PC-9 (cell line): ENCODE measurements around the gene ANKLE1. TPM values are rescaled to one million over a fixed set of nuclear protein-coding genes. Genes with fewer than 3 reads are reported as not detected.

Experiments
- BruUV-seq: library from RNA; stranded (reverse); fragments of 400-500 nt; replicated peaks from 2 replicates; lab custom pipeline; 2021; lab: Mats Ljungman, UMichigan
- CTCF ChIA-PET: fragments of 300-600 bp; sonication (Branson Sonifier 250); formaldehyde crosslinking; loops from one replicate; lab custom pipeline; 2022; ENCODE audit warnings: antibody characterized with exemption; lab: Charles Lee
- POLR2A ChIA-PET: fragments of 300-600 bp; sonication (Branson Sonifier 250); formaldehyde crosslinking; loops from one replicate; lab custom pipeline; 2022; ENCODE audit warnings: antibody characterized with exemption; ENCODE audit not compliant: unreplicated experiment; lab: Charles Lee
- DNase-seq, 2 experiments: peaks; one replicate each; pipeline versions ENCODE4 v3.0.0 to v3.0.0-alpha.2; 2015 to 2022; ENCODE audit warnings: mixed read lengths in 1 of 2
- H2AFZ ChIP-seq: fragments of 200-600 bp; sonication (generic); 2 replicates; pipeline ENCODE4 v1.8.1; 2017; ENCODE audit warnings: antibody characterized with exemption
- H3F3A ChIP-seq: fragments of 200-600 bp; sonication (generic); 2 replicates; pipeline ENCODE4 v1.8.1; 2017; ENCODE audit warnings: antibody characterized with exemption, mild to moderate bottlenecking, low read depth; ENCODE audit not compliant: insufficient read depth
- H3K27ac ChIP-seq: fragments of 200-600 bp; sonication (generic); 2 replicates; pipeline ENCODE4 v1.6.1; 2016; ENCODE audit warnings: mixed run types
- H3K27me3 ChIP-seq: fragments of 200-600 bp; sonication (generic); 2 replicates; pipeline ENCODE4 v1.6.1; 2016; ENCODE audit warnings: low read depth, mixed run types; ENCODE audit not compliant: insufficient read depth
- H3K36me3 ChIP-seq: fragments of 200-600 bp; sonication (generic); 2 replicates; pipeline ENCODE4 v1.6.1; 2016; ENCODE audit warnings: low read depth, mixed run types
- H3K4me1 ChIP-seq: fragments of 200-600 bp; sonication (generic); replicated peaks from 2 replicates; pipeline ENCODE4 v1.6.1; 2016; ENCODE audit warnings: mixed run types; ENCODE audit not compliant: insufficient read depth
- H3K4me2 ChIP-seq: fragments of 200-600 bp; sonication (generic); 2 replicates; pipeline ENCODE4 v1.6.1; 2017; ENCODE audit warnings: mixed run types
- H3K4me3 ChIP-seq: fragments of 200-600 bp; sonication (generic); 2 replicates; pipeline ENCODE4 v1.6.1; 2016; ENCODE audit warnings: mixed run types
- H3K79me2 ChIP-seq: fragments of 200-600 bp; sonication (generic); 2 replicates; pipeline ENCODE4 v1.6.1; 2017; ENCODE audit warnings: low read depth, mixed run types
- H3K9me2 ChIP-seq: fragments of 200-600 bp; sonication (generic); 2 replicates; pipeline ENCODE4 v1.8.1; 2017; ENCODE audit warnings: mild to moderate bottlenecking; ENCODE audit not compliant: insufficient read depth
- H3K9me3 ChIP-seq: fragments of 200-600 bp; sonication (generic); 2 replicates; pipeline ENCODE4 v1.8.1; 2016; ENCODE audit warnings: low read depth; ENCODE audit not compliant: insufficient read depth
- H4K20me1 ChIP-seq: fragments of 200-600 bp; sonication (generic); 2 replicates; pipeline ENCODE4 v1.8.1; 2017; ENCODE audit not compliant: insufficient read depth
- EZH2 ChIP-seq: fragments of 200-600 bp; sonication (generic); IDR thresholded peaks from 2 replicates; pipeline ENCODE4 v1.8.0; 2017; ENCODE audit warnings: antibody characterized with exemption, low read depth
- intact Hi-C: fragments of 100-400 bp; cut with micrococcal nuclease; formaldehyde crosslinking; loops from one replicate; pipeline ENCODE4 v1.10.0; 2022; ENCODE audit not compliant: unreplicated experiment
- total RNA-seq: library from RNA; stranded (reverse); gene quantifications from 2 replicates; pipeline ENCODE4 v1.2.3, GENCODE V29; 2021
- TF ChIP-seq, protein P1 (sequence below): fragments of 200-600 bp; sonication (generic); conservative IDR thresholded peaks from 2 replicates; pipeline ENCODE4 v1.6.1; 2017; ENCODE audit warnings: mixed run types, antibody characterized with exemption, mild to moderate bottlenecking, moderate library complexity

The ANKLE1 gene
- total RNA-seq, 1 experiment from 2014 or later: 1.2 TPM

DNA sequence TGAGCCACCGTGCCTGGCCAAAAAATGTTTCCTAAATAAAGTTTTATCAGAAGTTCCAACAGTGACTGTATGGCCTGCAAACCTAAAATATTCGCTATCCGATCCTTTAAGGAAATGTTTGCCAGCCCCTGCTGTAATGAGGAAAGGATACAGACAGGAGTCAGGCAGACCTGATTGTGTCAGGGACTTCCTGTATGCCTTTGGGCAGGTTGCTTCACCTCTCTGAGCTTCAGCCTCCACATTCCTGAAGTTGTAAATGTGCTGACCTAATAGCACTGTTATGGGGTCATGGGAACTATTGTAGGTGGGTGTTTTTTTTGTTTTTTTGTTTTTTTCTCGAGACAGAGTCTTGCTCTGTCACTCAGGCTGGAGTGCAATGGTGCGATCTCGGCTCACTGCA, 15.3 kb downstream of the ANKLE1 start:
- Histone ChIP-seq H4K20me1 (0 out of 2 replicates have a peak, but pooled peaks cover 5% of the 10 kb centered on the region), H2AFZ (no peak overlapping the region), H3K27ac (peak overlapping the region; percentile 57), H3F3A (peaks cover 63% of the 10 kb centered on the region), H3K4me3 (no peak overlapping the region), H3K9me2 (no peaks in the 10 kb centered on the region), H3K27me3 (no peaks in the 10 kb centered on the region), H3K79me2 (peaks cover 48% of the 10 kb centered on the region), H3K4me1 (peaks cover 35% of the 10 kb centered on the region), H3K36me3 (no peaks in the 10 kb centered on the region; the same call in 1 of the 2 replicates), H3K4me2 (peak overlapping the region; percentile 17; the same call in 1 of the 2 replicates), H3K9me3 (no peaks in the 10 kb centered on the region)
- peak in 1 of 2 experiments; percentile 84 for DNase-seq
- intact Hi-C loops: loop anchor here (1.0 kb wide), 1 partner anchor 172 kb away; no protein-coding TSS in a partner anchor
- BruUV-seq: no TSS peak
- TF ChIP-seq, protein P1, sequence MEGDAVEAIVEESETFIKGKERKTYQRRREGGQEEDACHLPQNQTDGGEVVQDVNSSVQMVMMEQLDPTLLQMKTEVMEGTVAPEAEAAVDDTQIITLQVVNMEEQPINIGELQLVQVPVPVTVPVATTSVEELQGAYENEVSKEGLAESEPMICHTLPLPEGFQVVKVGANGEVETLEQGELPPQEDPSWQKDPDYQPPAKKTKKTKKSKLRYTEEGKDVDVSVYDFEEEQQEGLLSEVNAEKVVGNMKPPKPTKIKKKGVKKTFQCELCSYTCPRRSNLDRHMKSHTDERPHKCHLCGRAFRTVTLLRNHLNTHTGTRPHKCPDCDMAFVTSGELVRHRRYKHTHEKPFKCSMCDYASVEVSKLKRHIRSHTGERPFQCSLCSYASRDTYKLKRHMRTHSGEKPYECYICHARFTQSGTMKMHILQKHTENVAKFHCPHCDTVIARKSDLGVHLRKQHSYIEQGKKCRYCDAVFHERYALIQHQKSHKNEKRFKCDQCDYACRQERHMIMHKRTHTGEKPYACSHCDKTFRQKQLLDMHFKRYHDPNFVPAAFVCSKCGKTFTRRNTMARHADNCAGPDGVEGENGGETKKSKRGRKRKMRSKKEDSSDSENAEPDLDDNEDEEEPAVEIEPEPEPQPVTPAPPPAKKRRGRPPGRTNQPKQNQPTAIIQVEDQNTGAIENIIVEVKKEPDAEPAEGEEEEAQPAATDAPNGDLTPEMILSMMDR: no peak
- TF ChIP-seq EZH2: no peak
- ChIA-PET CTCF (interaction anchor here (0.6 to 0.7 kb wide), 3 partner anchors 29 to 512 kb away, joined by 3 to 11 read pairs (median 7); no protein-coding TSS in a partner anchor), POLR2A (no interaction called here)

DNA sequence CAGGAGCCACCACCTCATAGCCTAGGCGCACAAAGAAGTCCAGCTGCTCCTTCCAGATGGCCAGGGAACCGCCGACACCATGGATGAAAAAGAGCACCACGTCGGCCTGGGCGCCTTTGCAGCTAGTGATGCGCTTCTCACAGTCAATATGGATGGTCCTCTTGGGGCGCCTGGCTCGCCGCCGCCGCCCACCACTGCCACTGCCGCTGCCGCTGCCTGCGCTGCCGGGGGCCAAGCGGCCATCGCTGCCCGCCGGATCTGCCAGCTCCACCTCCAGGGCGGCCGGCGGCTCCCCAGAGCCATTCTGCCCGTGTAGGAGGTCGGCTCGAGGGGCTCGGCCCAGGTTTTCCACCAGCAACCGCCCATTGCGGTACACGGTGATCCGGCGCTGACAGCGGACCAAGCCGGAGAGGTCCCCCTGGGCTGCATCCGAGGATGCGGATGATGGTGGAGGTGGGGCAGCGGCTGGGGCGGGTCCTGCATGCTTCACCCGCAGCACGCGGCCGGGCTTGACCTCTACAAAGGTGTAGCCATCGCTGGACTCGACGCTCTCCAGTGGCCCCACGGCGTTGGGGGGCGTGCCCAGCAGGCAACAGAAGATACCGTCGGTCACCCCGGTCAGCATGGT, 19.4 kb downstream of the ANKLE1 start:
- peaks cover 35% of the 10 kb centered on the region for H3K79me2 ChIP-seq
- POLR2A ChIA-PET: interaction anchor here (0.6 to 0.7 kb wide), 2 partner anchors 16 to 37 kb away, joined by 3 to 20 read pairs; no protein-coding TSS in a partner anchor
- CTCF ChIA-PET: no interaction called here
- H3K9me2 ChIP-seq: no peaks in the 10 kb centered on the region
- no peaks in the 10 kb centered on the region for H4K20me1 ChIP-seq
- peaks cover 42% of the 10 kb centered on the region for H3K4me1 ChIP-seq
- no peak overlapping the region for H3K27ac ChIP-seq
- intact Hi-C loops: loop anchor here (10.0 kb wide), 1 partner anchor 586 kb away; the partner anchor contains the start of gene NWD1
- no peak for DNase-seq
- H2AFZ ChIP-seq: no peak overlapping the region
- H3K4me2 ChIP-seq: no peak overlapping the region
- BruUV-seq: no TSS peak
- no peak overlapping the region for H3K4me3 ChIP-seq
- no peaks in the 10 kb centered on the region; the same call in 1 of the 2 replicates for H3K36me3 ChIP-seq
- H3F3A ChIP-seq: peaks cover 49% of the 10 kb centered on the region
- H3K27me3 ChIP-seq: no peaks in the 10 kb centered on the region
- TF ChIP-seq, protein P1: no peak
- no peak for TF ChIP-seq EZH2
- no peaks in the 10 kb centered on the region for H3K9me3 ChIP-seq

DNA sequence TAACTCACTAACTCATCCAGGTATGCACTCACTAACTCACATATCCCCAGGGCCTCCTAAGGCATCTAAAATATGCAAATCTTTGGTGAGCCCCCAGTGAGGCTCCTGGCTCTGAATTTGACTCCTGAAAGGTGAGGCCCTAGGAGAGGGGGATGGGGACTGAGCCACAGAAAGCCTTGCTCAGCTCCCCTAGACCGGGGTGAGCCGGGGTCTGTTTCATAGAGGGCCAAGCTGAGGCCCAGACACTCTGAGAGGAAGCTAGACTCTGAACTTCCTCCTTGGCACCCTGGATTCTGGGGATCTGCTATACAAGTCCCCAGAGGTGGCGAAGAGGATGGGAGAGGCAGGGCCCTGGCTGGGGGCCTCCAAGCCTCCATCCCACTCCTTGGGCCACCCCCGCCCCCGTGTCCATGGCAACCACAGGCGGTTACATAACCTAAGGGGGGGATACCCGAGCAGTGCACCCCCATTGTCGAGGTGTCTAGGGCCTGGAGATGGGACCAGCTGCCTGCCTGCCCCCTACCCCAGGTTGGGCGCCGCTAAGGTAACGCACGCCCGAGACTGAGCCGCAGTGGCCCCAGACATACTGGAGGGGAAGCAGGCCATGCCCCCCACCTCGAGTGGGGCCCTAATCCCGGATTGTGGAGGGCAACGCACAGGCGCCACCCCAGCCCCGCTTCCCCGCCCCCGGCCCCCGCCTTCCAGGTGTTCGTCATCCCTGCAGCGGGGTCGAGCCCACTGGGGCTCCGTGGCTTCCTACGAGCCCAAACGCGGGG, 20.9 kb downstream of the ANKLE1 start:
- H3K79me2 ChIP-seq: peaks cover 50% of the 10 kb centered on the region
- peak overlapping the region; percentile 90 for H3K4me2 ChIP-seq
- H3K9me3 ChIP-seq: no peaks in the 10 kb centered on the region
- no peaks in the 10 kb centered on the region for H4K20me1 ChIP-seq
- no peaks in the 10 kb centered on the region for H3K27me3 ChIP-seq
- intact Hi-C loops: loop anchor here (10.0 kb wide), 1 partner anchor 588 kb away; the partner anchor contains the start of gene NWD1
- no peaks in the 10 kb centered on the region for H3K9me2 ChIP-seq
- peaks cover 40% of the 10 kb centered on the region for H3K4me1 ChIP-seq
- ChIA-PET CTCF (interaction anchor here (0.5 to 0.6 kb wide), 2 partner anchors 382 to 557 kb away, joined by 3 to 6 read pairs; no protein-coding TSS in a partner anchor), POLR2A (interaction anchor here (0.6 kb wide), 1 partner anchor 630 kb away, joined by 3 read pairs; the partner anchor contains the start of gene CCDC124)
- peaks cover 35% of the 10 kb centered on the region for H3F3A ChIP-seq
- peak in 1 of 2 experiments; percentile 72 for DNase-seq
- H3K36me3 ChIP-seq: no peaks in the 10 kb centered on the region; the same call in 1 of the 2 replicates
- TF ChIP-seq EZH2: no peak
- TF ChIP-seq, protein P1: no peak
- peak overlapping the region; percentile 71 for H2AFZ ChIP-seq
- H3K4me3 ChIP-seq: peak overlapping the region; percentile 67
- no peak overlapping the region for H3K27ac ChIP-seq
- TSS peak; percentile 32 for BruUV-seq
